ENCODE data around the gene KLC4. TPM values are rescaled to one million over a fixed set of nuclear protein-coding genes. Genes with fewer than 3 reads are reported as not detected.

KLC4 gene
- total RNA-seq, 1 donor from 2014 or later: 41.4 TPM

DNA sequence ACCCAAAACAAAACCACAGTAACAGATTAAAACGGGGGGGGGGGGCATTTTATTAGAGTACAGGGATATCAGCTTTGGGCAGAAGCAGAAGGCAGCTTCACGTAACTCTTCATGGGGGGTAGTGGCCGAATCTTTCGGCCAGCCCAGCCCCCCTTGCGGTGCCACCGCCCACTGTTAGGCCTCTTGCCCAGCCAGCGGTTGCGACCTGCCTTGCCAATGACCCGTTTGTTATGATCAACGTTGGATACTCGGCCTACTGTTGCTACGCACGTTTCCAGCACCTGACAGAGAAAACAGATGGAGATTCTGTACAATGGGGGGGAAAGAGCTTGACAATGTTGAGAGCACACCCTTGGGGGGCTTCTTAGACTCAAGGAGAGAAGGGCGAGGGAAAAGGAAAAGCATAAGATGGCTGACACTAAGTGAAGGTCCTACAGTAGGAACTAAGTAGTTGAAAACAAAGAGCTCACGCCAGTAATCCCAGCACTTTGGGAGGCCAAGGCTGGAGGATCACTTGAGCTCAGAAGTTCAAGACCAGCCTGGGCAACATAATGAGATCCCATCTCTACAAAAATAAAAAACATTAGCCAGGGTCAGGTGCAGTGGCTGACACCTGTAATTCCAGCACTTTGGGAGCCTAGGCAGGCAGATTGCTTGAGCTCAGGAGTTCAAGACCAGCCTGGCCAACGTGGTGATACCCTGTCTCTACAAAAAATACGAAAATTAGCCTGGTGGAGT is 5.1 kb upstream of the KLC4 start:
- TF ChIP-seq, protein P1, sequence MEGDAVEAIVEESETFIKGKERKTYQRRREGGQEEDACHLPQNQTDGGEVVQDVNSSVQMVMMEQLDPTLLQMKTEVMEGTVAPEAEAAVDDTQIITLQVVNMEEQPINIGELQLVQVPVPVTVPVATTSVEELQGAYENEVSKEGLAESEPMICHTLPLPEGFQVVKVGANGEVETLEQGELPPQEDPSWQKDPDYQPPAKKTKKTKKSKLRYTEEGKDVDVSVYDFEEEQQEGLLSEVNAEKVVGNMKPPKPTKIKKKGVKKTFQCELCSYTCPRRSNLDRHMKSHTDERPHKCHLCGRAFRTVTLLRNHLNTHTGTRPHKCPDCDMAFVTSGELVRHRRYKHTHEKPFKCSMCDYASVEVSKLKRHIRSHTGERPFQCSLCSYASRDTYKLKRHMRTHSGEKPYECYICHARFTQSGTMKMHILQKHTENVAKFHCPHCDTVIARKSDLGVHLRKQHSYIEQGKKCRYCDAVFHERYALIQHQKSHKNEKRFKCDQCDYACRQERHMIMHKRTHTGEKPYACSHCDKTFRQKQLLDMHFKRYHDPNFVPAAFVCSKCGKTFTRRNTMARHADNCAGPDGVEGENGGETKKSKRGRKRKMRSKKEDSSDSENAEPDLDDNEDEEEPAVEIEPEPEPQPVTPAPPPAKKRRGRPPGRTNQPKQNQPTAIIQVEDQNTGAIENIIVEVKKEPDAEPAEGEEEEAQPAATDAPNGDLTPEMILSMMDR (IDR thresholded peaks at IDR 0.05; ENCODE audit: unreplicated experiment): no peak
- peak overlapping the region; percentile 85 for H3K27ac Mint-ChIP-seq (ENCODE audit: unreplicated experiment)
- H3K9me3 Mint-ChIP-seq (ENCODE audit: unreplicated experiment): no peaks in the 10 kb centered on the region
- peak overlapping the region; percentile 92 for H3K4me3 Mint-ChIP-seq (ENCODE audit: unreplicated experiment)
- H3K4me1 Mint-ChIP-seq (ENCODE audit: unreplicated experiment): peaks cover 46% of the 10 kb centered on the region
- peaks cover 15% of the 10 kb centered on the region for H3K27me3 Mint-ChIP-seq (ENCODE audit: unreplicated experiment)
- peaks cover 38% of the 10 kb centered on the region for H3K36me3 Mint-ChIP-seq (ENCODE audit: low read depth, unreplicated experiment)
- no peak for DNase-seq (ENCODE audit: low spot score)

DNA sequence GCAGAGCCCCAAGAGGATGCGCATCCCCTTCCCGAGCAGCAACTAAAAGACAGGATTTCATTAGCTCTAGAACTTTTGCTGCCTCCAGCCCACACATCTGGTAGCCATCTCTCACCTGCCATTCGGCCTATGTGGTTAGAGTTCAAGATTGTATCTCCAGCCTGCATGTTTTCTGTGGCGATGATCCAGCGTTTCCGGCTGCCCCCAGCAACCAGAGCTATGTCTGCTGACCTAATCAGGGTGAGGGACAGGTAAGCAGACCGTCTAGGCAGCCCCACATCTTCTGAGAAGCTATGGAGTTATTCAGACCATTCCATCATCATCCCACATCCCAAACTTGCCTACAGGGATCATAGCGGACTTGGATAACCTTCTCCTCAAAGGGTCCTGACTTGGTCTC is 3.5 kb upstream of the KLC4 start:
- no peak for DNase-seq (ENCODE audit: low spot score)
- Mint-ChIP-seq H3K27me3 (ENCODE audit: unreplicated experiment) (peaks cover 20% of the 10 kb centered on the region), H3K9me3 (ENCODE audit: unreplicated experiment) (no peaks in the 10 kb centered on the region), H3K4me1 (ENCODE audit: unreplicated experiment) (peaks cover 51% of the 10 kb centered on the region), H3K4me3 (ENCODE audit: unreplicated experiment) (no peak overlapping the region), H3K27ac (ENCODE audit: unreplicated experiment) (no peak overlapping the region), H3K36me3 (ENCODE audit: low read depth, unreplicated experiment) (peaks cover 26% of the 10 kb centered on the region)
- TF ChIP-seq, protein P1 (IDR thresholded peaks at IDR 0.05; ENCODE audit: unreplicated experiment): no peak

DNA sequence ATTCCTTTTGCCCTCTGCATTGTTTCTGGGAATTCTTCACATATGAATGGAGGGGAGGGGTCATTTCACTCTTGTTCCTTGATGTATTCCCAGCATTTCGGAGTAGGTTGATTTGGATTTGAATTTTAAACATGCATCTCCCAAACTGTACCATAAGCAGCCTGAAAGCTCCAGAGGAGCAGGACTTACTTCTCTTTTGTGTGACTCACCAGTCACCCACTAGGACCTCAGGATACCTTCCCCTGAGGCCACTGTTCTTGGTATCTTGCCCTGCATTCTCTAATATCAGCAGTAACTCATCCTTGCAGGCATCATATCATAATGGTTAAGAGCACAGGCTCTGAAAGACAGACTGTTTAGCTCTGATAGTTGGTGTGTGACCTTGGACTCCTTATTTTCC is 900 bp upstream of the KLC4 start:
- H3K4me1 Mint-ChIP-seq (ENCODE audit: unreplicated experiment): peaks cover 33% of the 10 kb centered on the region
- H3K36me3 Mint-ChIP-seq (ENCODE audit: low read depth, unreplicated experiment): peaks cover 27% of the 10 kb centered on the region
- H3K27me3 Mint-ChIP-seq (ENCODE audit: unreplicated experiment): peaks cover 11% of the 10 kb centered on the region
- DNase-seq (ENCODE audit: low spot score): no peak
- TF ChIP-seq, protein P1 (IDR thresholded peaks at IDR 0.05; ENCODE audit: unreplicated experiment): no peak
- peak overlapping the region; percentile 99 for H3K4me3 Mint-ChIP-seq (ENCODE audit: unreplicated experiment)
- no peaks in the 10 kb centered on the region for H3K9me3 Mint-ChIP-seq (ENCODE audit: unreplicated experiment)
- peak overlapping the region; percentile 54 for H3K27ac Mint-ChIP-seq (ENCODE audit: unreplicated experiment)

DNA sequence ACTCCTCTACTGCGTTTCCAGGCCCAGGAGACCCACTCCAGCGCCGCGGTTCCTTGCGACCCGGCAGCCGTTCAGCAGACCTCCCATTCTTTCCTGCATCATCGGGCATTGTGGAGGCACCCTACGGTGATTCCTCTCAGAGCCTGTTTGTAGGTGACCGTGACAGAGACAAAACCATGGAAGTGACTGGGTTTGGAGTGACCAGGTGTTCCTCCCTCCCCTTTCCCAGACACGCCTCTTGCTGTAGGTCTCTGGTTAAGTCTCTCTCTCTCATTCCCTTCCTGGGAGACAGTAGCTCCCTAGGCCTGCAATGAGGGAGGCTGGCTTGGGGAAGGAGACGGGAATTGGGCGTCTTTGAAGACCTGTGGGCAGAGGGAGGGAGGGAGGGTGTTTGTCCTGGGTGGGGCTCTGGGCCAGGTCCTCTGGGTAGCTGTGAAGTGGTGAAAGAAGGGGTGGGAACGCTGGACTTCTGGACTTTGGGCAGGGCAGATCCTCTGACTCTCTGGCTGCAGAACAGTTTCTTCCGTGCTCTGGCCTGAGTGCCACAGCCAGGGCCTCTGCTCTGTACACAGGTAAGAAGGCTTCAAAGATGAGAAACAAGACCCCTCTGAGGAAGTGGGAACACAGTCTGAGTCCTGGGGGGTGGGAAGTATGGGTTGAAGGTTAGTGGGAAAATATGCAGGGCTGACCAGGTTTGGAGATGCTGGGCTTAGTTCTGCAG is 763 bp downstream of the KLC4 start:
- H3K9me3 Mint-ChIP-seq (ENCODE audit: unreplicated experiment): no peaks in the 10 kb centered on the region
- peaks cover 7% of the 10 kb centered on the region for H3K27me3 Mint-ChIP-seq (ENCODE audit: unreplicated experiment)
- H3K27ac Mint-ChIP-seq (ENCODE audit: unreplicated experiment): peak overlapping the region; percentile 96
- DNase-seq (ENCODE audit: low spot score): no peak
- peaks cover 29% of the 10 kb centered on the region for H3K4me1 Mint-ChIP-seq (ENCODE audit: unreplicated experiment)
- H3K4me3 Mint-ChIP-seq (ENCODE audit: unreplicated experiment): peak overlapping the region; percentile 99
- TF ChIP-seq, protein P1 (IDR thresholded peaks at IDR 0.05; ENCODE audit: unreplicated experiment): no peak
- H3K36me3 Mint-ChIP-seq (ENCODE audit: low read depth, unreplicated experiment): peaks cover 33% of the 10 kb centered on the region

Data from endothelial cell (in vitro differentiated cells).